SH-SY5Y (cell line): ENCODE measurements around the gene GALNT18.

Source experiments
- GATA2 ChIP-seq: IDR thresholded peaks from 2 replicates; pipeline ENCODE4 v1.6.1; 2011; ENCODE audit warnings: mild to moderate bottlenecking, low read depth, low read length
- GATA3 ChIP-seq: IDR thresholded peaks from 2 replicates; pipeline ENCODE4 v1.6.1; 2011; ENCODE audit warnings: low read depth, mild to moderate bottlenecking, low read length, moderate library complexity

GRCh38 chr11:11472106-11472505 is 149.7 kb downstream of the GALNT18 start:
- TF ChIP-seq GATA2, result no peak
- TF ChIP-seq GATA3, result no peak
